GM19324 (cell line): ENCODE data around the gene GAS7.

Experiments used
- ATAC-seq: cut with Tn5 transposase; IDR thresholded peaks from one replicate; pipeline ENCODE4 v1.9.1; 2021; ENCODE audit warnings: mild to moderate bottlenecking, moderate library complexity; ENCODE audit not compliant: unreplicated experiment, low FRiP score

Gene GAS7

DNA sequence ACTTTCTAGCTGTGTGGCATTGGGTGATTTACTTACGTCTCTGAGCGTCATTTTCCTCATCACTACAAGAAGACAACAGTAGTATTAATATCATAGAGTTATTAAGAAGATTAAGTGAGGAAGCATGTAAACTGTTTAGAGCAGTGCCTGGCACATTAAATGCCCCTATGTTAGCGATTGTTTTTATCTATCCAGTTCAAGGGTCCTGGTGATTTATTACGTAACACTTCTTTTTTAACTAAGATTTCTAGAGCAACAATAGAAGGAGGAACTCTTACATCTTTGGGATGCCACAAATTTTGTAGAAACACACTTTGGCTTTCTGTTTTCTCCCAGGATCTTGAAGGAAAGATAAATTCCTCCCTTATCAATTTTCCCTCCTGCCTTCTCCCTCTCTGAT lies 3.3 kb upstream of the GAS7 start:
- no peak for ATAC-seq

DNA sequence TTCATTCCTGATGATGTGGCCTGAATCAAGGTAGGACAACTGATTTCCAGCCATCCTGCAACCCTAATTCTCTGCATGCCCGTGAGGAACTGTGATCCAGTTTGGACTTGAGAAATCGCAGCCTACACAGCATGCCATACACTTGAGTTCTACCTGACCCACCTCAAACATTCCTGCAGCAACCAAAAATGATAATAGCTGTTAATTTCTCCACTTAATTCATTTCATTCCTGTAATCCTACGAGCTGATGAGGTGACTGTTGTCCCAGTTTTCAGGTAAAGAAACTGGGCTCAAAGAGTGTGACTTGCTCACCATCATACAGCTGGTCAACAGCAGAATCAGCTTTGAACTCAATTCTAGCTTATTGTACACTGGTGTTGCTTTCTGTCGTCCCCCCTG lies 2.2 kb upstream of the GAS7 start:
- no peak for ATAC-seq

DNA sequence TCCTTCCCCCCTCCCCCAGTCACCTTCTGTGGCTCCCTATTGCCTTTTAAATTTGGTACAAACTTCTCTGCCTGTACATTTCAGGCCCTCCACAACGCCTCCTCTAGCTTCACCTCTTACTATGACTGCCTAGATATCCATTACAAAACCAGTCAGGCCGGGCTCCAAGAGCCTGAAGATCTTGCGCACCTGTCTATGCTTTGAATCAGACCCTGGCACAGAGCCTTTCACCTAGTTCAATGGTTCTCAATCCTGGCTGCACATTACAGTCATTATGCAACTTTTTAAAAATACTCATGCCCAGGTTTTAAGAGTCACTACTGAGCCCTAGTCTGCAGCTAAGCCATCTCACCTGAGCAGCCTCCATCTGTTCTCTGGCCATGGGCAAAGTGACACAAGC lies 1.6 kb upstream of the GAS7 start:
- no peak for ATAC-seq

DNA sequence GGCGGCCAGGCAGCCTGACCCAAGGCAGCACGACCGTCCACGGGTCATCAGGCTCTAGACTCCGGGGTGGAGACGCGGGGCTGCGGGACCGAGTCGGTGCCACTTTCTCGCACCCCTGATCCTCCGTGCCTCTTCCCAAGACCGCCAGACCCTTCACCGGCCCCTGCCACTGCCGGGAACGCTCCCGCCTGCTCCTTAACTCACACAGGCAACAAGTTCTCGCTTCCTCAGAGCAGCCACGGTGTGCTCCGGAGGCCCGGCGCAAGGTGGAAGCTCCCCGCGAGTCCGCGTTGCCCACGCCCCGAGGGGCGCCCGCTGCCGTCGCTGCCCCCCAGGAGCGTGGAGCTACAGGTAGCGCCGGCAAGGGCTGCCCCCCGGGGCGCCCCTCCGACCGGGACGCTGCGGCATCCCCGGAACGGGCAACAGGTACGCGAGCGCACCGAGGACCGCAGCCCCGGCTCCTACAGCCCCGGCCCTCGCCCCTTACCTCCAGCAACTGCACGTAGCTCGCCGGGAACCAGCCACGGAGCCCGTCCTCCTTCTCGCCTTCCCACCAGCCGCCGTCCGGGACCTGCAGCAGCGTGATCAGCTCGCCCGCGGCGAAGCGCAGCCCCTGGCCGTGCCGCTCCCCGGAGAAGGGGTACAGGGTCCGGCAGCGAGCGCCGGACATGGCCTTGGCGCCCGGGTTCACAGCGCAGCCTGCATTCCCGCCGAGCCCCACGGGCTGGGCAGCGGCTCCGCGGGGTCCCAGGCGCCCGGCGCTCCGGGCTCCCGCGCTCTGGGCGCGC lies 491 bp downstream of the GAS7 start:
- no peak for ATAC-seq

DNA sequence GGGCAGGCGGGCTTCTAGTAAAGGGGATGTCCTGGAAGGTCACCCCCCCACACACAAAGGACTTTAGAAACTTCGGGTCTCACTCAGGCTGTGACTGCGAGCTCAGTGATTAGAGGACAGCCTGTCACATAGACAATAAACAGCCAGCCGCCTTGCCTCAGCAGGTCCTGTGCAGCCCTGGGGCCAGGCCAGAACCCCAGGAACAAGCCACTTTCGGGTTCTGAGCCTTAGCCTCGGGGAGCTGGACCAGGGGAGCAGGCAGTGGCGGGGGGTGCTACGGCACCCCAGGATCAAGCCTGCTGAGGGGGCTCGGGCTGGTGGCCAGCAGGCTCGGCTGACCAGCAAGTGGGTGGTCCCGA lies 1.1 kb downstream of the GAS7 start:
- no peak for ATAC-seq

DNA sequence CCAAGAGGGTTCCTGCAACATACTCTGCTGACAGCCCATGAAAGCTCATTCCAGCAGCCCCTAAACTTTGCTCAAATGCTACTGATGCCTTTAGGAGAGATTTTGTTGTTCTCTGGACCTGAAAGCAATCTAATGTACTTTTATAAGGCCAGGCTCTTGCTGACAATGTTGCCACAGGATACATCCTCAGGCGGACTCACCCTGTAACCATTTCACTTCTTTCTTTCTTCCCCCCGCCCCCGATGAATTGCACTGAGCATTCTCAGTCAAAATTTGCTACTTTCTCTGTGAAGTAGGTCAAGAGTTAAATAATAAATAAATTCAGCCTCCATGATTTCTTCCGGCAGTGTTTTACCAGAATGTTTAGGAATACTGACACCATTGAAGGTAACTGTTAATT lies 1.5 kb downstream of the GAS7 start:
- ATAC-seq = no peak

DNA sequence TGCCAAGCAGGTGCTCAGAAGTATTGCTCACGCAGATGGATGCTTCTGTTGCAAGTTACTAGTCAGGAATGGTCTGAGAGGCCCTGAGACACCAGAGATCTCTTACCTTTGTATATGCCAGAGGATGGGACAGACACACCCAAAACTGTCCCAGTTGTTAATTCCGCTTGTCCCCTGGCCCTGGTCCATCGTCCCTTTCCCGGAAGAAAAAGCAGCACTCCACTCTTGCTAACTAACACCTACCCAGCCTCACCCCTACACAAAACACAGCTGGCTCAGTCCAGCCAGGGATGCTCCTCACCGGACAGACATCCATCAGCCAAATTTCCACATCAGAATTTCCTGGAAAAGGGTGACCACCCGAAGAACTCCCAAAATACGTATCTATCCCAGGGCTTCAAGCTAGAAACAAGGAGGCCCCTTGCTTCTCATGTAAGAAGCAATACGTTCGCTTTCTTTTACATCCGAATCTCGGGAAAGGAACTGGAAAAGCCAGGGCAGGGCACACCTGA lies 2.0 kb downstream of the GAS7 start:
- ATAC-seq = no peak

DNA sequence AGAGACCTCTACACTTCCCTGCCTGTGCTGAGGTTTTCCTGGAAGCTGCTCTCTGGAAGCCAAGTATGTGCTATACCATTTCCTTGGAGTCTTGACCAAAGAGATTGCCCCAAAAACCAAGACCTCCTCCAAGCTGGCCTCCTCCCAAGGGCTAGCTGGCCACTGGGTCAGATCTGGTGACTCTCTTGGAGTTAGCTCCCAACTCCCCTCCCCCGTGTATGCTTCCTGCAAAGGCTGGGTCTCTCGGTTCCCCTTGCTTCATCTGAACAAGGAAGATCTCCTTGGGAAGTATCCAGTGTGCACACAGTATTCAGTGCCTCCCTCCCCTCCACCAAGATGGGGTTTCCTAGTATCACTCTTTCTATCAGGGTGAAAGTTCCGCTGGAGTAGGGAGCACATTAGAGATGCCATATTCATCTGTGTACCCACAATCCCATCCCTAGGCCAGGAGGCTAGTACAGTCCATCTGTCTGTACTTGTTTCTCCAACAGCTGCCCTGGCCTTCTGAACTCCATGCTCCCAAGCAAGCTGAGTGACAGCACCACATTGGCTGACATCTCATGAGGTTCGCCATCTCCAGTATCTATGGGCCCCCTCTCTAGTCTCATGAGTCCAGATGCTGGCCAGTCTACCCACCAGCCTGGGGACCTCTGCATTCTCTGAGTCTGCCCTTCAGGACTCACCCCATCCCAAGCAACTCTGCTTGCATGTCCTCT lies 3.2 kb downstream of the GAS7 start:
- no peak for ATAC-seq

DNA sequence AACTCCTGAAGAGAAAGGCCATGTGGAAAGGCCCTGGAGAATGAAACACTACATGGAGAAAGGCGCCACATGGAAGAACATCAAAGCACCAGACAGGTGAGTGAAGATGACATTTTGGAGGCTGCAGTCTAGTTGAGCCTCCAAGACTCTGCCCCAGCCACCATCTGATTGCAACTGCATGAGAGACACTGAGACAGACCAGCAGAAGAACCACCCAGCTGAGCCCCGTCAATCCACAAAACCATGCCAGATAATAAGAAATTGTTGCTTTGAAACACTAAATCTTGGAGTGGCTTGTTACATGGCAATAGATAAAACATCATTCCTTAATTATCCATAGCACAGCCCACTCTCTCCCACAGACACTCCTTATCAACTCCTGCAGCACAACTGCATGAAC lies 4.8 kb downstream of the GAS7 start:
- no peak for ATAC-seq

DNA sequence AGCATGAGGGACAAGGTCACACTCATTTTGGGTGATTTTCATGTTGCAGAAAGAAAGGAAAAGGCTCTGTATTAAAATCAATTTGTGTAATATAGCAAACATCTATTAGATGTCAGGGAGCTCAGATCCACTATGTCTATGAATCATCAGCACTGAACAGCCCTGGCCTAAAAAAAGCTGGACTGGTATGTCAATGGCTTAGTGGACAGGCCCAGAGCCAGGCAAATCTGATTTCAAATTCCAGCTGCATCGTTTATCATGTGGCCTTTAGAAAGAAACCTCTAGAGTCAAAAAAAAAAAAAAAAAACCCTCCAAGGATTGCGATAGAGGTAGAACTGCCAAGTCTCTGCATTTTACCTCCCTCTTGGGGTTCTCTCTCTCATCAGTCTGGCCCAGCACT lies 5.4 kb downstream of the GAS7 start:
- no peak for ATAC-seq

DNA sequence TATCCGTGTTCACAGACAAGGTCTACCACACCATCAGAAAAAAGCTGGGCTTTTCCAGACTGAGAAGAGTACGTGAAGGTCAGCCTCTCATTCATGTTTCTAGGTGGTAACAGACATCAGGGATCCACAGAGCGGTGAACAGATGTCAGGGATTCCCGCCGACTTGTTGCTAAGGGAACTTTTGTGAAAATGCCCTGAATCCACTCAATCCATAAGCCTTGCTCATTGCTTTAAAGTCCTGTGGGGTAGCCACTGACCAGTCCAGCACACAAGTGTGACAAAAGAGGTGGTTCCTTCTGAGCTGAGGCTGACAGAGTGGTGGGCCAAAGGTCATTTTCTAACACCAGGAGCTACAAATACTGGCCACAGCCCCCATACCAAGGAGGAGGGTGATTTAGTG lies 5.9 kb downstream of the GAS7 start:
- no peak for ATAC-seq

DNA sequence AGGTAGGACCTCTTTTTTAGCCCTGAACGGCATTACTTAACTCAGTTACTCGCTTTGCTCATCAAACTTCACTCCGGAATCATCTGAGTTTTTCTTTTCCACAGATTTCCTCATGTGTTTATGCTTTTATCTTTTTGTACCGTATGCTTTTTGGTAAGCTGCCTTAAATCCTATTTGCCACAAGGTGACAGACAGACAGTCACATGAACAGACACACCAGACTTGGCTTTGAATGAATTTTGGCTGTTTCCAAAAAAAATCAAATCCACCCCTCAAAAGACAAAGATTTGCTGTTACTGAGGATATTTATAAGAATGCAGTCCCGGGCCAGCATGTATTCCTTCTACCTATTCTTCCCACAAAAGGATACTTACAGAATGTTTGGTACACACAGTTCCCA lies 10.9 kb downstream of the GAS7 start:
- no peak for ATAC-seq

DNA sequence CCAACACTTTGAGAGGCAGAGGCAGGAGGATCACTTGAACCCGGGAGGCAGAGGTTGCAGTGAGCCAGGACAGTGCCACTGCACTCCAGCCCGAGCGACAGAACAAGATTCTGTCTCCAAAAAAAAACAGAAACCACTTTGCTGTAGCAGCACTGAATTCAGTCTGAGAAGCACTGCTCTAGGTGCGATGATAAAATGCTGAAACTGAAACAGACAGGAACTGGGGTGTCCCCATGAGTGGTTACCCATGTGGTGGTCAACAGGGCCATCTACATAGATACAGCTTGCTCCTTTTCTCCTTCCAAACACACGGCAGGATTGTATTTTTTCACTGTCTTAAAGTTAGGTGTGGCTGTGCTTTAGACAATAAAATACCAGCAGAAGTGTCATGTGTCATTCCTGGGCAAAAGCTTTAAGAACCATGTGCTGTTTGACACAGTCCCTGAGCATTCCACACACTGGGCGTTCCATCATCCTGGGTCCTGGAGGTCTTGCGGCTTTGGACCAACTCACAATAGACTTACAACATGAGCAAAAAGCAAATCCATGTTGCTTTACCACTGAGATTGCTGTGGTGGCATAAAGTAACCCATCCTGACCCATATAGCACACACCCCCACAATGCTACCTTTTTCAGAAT lies 11.5 kb downstream of the GAS7 start:
- no peak for ATAC-seq

DNA sequence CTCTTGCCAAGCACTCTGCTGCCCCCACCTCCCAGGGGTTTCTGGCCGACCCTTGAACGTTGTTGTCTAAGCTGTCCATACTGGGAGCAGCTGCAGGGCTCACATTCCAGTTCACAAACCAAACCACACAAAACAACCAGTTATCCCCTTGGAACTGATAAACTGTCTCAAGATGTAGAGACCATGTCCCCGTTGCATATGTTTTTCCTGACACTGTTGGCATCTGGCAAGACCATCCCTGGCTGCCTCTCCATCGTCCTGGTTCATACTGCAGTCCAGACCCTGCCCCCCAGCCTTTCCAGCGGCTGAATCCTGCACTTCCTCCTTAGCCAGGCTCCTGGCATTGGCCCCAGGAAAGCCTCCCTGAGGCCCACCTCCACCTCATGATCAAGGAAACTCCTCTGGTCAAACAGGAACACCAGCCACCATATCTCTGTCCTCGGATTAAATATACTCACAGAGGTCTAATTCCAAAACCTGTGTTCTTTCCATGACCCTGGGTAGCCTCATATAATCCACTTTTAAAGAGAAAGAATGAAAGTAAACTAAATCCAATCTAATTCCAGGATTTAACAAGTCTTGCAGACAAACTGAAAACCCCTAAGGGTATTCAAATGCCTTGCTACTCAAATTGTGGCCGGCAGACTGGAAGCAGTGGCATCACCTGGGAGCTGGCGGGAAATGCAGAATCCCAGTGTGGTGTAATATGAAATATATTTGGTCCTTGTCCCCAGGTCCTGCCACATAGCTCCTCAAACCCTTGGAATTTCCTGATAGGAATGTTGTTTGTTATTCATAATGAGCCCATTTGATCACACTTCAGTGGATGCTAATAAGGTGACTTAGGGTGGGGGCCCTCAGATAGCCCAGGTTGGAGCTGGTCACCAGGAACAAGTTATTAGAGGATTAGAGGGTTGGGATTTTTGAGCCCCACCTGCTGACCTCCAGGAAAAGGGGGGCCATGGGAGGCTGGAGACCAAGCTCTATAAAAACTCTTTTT lies 14.2 kb downstream of the GAS7 start:
- no peak for ATAC-seq

DNA sequence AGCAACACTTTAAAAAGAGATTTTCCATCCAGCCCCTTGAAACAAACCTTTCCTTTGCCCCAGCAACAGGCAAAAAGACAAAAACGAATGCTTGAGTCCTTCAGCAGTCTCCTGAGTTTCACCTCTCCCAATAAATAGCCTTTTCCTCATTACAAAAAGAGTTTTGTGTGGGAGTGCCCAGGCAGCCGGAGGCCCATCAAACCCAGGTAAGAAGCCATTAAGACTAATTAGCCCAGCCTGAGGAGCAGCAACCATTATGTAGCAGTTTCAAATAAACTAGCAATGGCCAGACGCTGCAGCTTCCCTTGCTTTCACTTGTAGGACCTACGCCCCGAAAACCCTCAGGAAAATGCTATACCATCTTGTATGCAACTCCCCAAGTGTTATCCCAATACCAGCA lies 15.6 kb downstream of the GAS7 start:
- ATAC-seq = no peak

DNA sequence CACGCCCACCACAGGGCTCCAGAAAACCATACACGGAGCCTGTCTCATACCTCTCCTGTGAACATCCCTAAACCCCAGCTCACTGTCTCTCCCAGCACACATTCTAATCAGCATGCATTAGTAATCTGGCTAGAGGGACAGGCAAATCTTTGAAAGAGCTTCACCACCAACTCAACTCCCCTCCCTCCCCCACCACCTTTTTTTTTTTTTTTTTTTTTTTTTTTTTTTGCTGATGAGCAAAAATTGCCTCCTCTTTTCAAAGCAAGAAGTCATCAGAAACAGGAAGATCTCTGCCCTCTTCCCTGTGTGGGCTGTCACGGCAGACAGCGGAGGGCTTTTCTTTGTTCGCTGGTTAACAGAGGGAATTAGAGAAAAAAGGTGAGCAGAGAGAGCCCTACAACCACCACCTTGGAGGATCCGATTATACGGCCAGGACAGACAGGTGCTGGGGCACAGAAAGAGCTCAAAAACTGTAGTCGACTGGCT lies 19.9 kb downstream of the GAS7 start:
- no peak for ATAC-seq

DNA sequence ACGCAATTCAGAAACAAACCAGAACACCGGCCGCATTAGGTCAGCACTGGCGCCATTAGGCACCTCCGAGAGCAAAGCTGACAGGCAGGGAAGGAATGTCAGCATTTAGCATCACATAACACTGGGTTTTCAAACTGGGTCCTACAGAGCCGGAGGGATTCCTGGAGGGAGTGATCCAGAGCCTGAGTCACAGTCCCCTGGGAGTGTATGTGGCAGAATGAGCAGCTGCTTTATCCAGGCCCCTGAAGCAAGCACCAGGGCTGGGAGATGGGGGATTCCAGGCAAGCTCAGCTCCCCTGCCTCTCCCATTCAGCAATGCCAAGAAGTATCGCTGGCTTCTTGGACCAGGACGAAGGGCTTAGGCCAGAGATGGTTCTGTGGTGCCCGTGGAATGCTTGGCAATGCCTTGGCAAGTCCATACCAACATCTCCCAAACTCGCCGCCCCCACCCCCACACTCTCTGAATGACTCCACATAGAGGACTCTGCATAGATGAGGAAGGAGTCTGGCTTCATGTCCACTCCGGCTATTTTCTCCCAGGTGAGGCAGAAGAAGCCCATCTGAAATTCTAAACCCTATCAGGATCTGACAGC lies 20.4 kb downstream of the GAS7 start:
- no peak for ATAC-seq

DNA sequence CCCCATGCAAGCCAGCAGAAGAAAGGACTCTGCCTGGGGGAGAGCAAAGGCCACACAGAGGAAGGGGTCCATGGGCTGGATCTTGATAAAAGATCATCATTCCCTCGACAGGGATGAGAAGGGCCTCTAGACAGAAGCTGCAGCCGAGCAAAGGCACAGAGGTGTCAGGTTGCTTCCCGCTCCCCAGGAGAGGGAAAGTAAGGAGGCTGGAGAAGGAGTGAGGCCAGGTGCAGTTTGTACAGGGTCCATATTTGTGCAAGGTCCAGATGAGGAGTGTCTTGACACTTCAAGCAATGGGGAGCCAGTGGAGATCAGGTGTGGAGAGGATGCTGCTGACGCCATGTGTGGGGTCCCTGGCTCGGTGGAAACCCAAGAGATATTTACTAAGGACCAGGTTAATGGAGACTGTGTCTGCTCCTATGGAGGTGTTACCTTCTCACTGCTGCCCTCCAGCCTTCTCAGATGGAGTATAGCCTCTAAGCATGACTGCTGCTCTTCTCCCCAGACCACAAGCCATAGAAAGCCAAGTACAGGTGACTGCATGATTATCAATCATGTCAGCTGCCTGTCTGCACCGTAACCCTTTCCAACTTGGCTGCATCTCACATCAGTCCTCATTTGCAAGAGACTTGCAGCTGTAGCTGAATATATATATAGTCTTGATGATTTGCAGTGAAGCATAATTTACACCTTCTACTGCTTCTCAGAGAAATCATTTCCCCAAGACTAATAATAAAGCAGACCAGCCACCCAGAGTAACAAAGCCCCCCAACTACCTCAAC lies 21.1 kb downstream of the GAS7 start:
- no peak for ATAC-seq

DNA sequence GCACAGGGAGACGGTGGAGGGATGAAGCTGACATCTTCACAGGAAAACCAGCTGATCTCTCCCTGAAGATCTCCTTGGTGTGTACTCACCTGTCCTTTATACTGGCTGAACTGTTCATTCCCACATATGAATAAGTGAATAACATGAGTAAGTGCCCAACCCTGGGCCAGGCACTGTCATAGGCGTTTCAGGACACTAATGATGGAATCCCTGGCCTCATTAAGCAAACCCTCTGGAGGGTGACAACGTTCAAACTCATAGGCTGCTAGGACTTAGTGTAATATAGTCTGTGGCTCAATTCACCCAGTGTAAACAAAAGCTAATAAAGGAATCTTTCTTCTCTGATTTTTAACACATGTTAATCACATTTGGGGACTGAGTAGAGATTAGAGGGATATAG lies 24.5 kb downstream of the GAS7 start:
- ATAC-seq = no peak
